Activated T-cell treated with anti-CD3 and anti-CD28 coated beads for 24 hours (primary cell): ENCODE data around the gene KCNAB1.
"Not testable (repeated sequence)": the region's sequence is repeated elsewhere in the genome, so short reads cannot be mapped to it uniquely, and the experiment has no call there.

Experiments used
- DNase-seq: peaks from one replicate; pipeline ENCODE4 v3.0.0-alpha.2; 2020; ENCODE audit warnings: low read depth

The KCNAB1 gene

GRCh38 chr3:156137397-156137796 lies 17.0 kb downstream of the KCNAB1 start:
- DNase-seq, result not testable (repeated sequence)

- DNase-seq, result no peak
These were observed 19.7 kb downstream of the KCNAB1 start for GRCh38 chr3:156140001-156140595.

GRCh38 chr3:156142702-156143101 lies 22.3 kb downstream of the KCNAB1 start:
- DNase-seq, result no peak

- no peak for DNase-seq
These were observed 22.8 kb downstream of the KCNAB1 start for GRCh38 chr3:156143136-156143535.

GRCh38 chr3:156144060-156144459 lies 23.7 kb downstream of the KCNAB1 start:
- no peak for DNase-seq

GRCh38 chr3:156145866-156146265 lies 25.5 kb downstream of the KCNAB1 start:
- no peak for DNase-seq

GRCh38 chr3:156148345-156148945 lies 28.1 kb downstream of the KCNAB1 start:
- no peak for DNase-seq

- no peak for DNase-seq
These were observed 28.6 kb downstream of the KCNAB1 start for GRCh38 chr3:156148946-156149381.

GRCh38 chr3:156149876-156150275 lies 29.5 kb downstream of the KCNAB1 start:
- no peak for DNase-seq

GRCh38 chr3:156150434-156151066 lies 30.2 kb downstream of the KCNAB1 start:
- no peak for DNase-seq

GRCh38 chr3:156151824-156152428 lies 31.5 kb downstream of the KCNAB1 start:
- DNase-seq, result peak; percentile 28

GRCh38 chr3:156158656-156159295 lies 38.4 kb downstream of the KCNAB1 start:
- no peak for DNase-seq

GRCh38 chr3:156160647-156161046 lies 40.3 kb downstream of the KCNAB1 start:
- DNase-seq, result no peak

GRCh38 chr3:156161172-156161571 lies 40.8 kb downstream of the KCNAB1 start:
- no peak for DNase-seq

GRCh38 chr3:156163848-156164247 lies 43.5 kb downstream of the KCNAB1 start:
- DNase-seq, result no peak

GRCh38 chr3:156166808-156167207 lies 46.4 kb downstream of the KCNAB1 start:
- DNase-seq, result no peak

- DNase-seq, result no peak
These were observed 50.2 kb downstream of the KCNAB1 start for GRCh38 chr3:156170571-156170970.

GRCh38 chr3:156171281-156172267 lies 51.2 kb downstream of the KCNAB1 start:
- DNase-seq, result no peak

- DNase-seq, result no peak
These were observed 52.2 kb downstream of the KCNAB1 start for GRCh38 chr3:156172536-156172935.

- no peak for DNase-seq
These were observed 54.0 kb downstream of the KCNAB1 start for GRCh38 chr3:156174229-156174847.

GRCh38 chr3:156175570-156175969 lies 55.2 kb downstream of the KCNAB1 start:
- DNase-seq, result no peak
